HepG2 (cell line): ENCODE data around the gene BACH1. TPM values are rescaled to one million over a fixed set of nuclear protein-coding genes. Genes with fewer than 3 reads are reported as not detected.
"Not testable (repeated sequence)": the region's sequence is repeated elsewhere in the genome, so short reads cannot be mapped to it uniquely, and the experiment has no call there.

ENCODE experiments used
- ATAC-seq: fragments of 200-7000 bp; cut with Tn5 transposase; 3 replicates; pipeline ENCODE4 v1.9.1; 2020; ENCODE audit warnings: mild to moderate bottlenecking, moderate library complexity
- BruUV-seq: library from RNA; stranded (reverse); fragments of 400-500 nt; replicated peaks from 2 replicates; lab custom pipeline; 2021; lab: Mats Ljungman, UMichigan
- CTCF ChIA-PET: fragments of 300-600 bp; formaldehyde crosslinking; extraction: SDS; loops from one replicate; lab custom pipeline; 2021; ENCODE audit warnings: low total read pairs, inconsistent platforms, low intra/inter-chr PET ratio; lab: Yijun Ruan, JAX
- POLR2A ChIA-PET: fragments of 350-600 bp; sonication (Branson Sonifier 250); formaldehyde crosslinking; loops from one replicate; lab custom pipeline; 2020; ENCODE audit warnings: antibody characterized with exemption, inconsistent platforms; lab: Yijun Ruan, JAX
- DNase-seq: peaks from one replicate; pipeline ENCODE4 v3.0.0-alpha.2; 2015; ENCODE audit warnings: low spot score
- FAIRE-seq: peaks from 3 replicates; lab custom pipeline; 2011; peaks lifted over from hg19 to GRCh38; lab: Jason Lieb, UNC
- H2AFZ ChIP-seq: one replicate; pipeline ENCODE4 v1.6.1; 2011; ENCODE audit warnings: low read length, inconsistent platforms
- H3K27ac ChIP-seq: fragments of 300-600 bp; 3 replicates; pipeline ENCODE4 v1.8.0; 2011; ENCODE audit warnings: mixed run types, mild to moderate bottlenecking, mixed read lengths, low read length, inconsistent platforms; ENCODE audit not compliant: insufficient read depth; ENCODE audit errors: extremely low read length
- H3K27me3 ChIP-seq, 2 experiments: fragments of 200-600 bp in 1 of 2; 2 replicates in 1 of 2; 3 replicates in 1 of 2; pipeline versions ENCODE4 v1.6.0 to v1.8.0; 2011; ENCODE audit warnings: low read length in 2 of 2, mild to moderate bottlenecking in 2 of 2, moderate library complexity in 2 of 2, inconsistent platforms in 1 of 2; ENCODE audit not compliant: insufficient read depth in 2 of 2, control insufficient read depth in 1 of 2
- H3K36me3 ChIP-seq, 2 experiments: fragments of 200-600 bp in 1 of 2; replicated peaks in 1 of 2; 2 replicates in 1 of 2; 3 replicates in 1 of 2; pipeline versions ENCODE4 v1.5.1 to v1.8.0; 2011; ENCODE audit warnings: low read length in 2 of 2, inconsistent platforms in 1 of 2; ENCODE audit not compliant: insufficient read depth in 2 of 2, control insufficient read depth in 1 of 2
- H3K4me1 ChIP-seq: 2 replicates; pipeline ENCODE4 v1.5.1; 2012; ENCODE audit warnings: low read length, inconsistent platforms; ENCODE audit not compliant: insufficient read depth
- H3K4me2 ChIP-seq: 2 replicates; pipeline ENCODE4 v1.6.0; 2011; ENCODE audit warnings: low read depth, low read length, inconsistent platforms
- H3K4me3 ChIP-seq, 3 experiments: fragments of 200-600 bp in 1 of 3; sonication (generic), shearing (Covaris generic) in 1 of 3; replicated peaks in 1 of 3; 2 replicates each; pipeline ENCODE4 v1.5.1; 2011 to 2016; ENCODE audit warnings: low read length in 3 of 3, inconsistent platforms in 2 of 3, low read depth in 2 of 3, mild to moderate bottlenecking in 2 of 3, control low read depth in 1 of 3, mixed read lengths in 1 of 3; ENCODE audit not compliant: insufficient read depth in 1 of 3
- H3K79me2 ChIP-seq: one replicate; pipeline ENCODE4 v1.6.1; 2011; ENCODE audit warnings: low read length, inconsistent platforms; ENCODE audit not compliant: insufficient read depth
- H3K9ac ChIP-seq: 2 replicates; pipeline ENCODE4 v1.6.0; 2011; ENCODE audit warnings: mild to moderate bottlenecking, low read depth, low read length, inconsistent platforms; ENCODE audit not compliant: insufficient read depth
- H3K9me3 ChIP-seq: 2 replicates; pipeline ENCODE4 v1.5.1; 2012; ENCODE audit warnings: mild to moderate bottlenecking, low read length
- H4K20me1 ChIP-seq: 2 replicates; pipeline ENCODE4 v1.6.0; 2011; ENCODE audit warnings: inconsistent platforms, mild to moderate bottlenecking, low read length, moderate library complexity; ENCODE audit not compliant: insufficient read depth
- JARID2 ChIP-seq: sonication (generic); formaldehyde crosslinking; IDR thresholded peaks from 2 replicates; pipeline ENCODE4 v1.8.1; 2023; ENCODE audit warnings: missing genetic modification reagents, inconsistent platforms; ENCODE audit not compliant: insufficient replicate concordance
- WGBS: methylation state at CpG from one replicate; pipeline ENCODE4 v1.1.6; 2017; ENCODE audit warnings: low lambda C conversion rate; 5-methylcytosine and 5-hydroxymethylcytosine counted together
- in situ Hi-C: cut with HindIII; loops from 2 replicates; pipeline ENCODE4 v1.10.0; 2017; ENCODE audit warnings: low pct_unique_long_range_greater_than_20kb; ENCODE audit not compliant: extremely low pct_ligation_motif_present
- intact Hi-C: fragments of 100-400 bp; cut with micrococcal nuclease; formaldehyde crosslinking; loops from one replicate; pipeline ENCODE4 v1.10.0; 2022; ENCODE audit not compliant: unreplicated experiment
- polyA plus RNA-seq, 8 experiments: library from polyadenylated mRNA; depleted of rRNA in 3 of 8; stranded (reverse) in 7 of 8; unstranded in 1 of 8; fragments of >200 nt; fragmentation: Illumina TruSeq in 4 of 8; extraction: Trizol in 4 of 8; gene quantifications; 2 replicates each; pipeline versions ENCODE4 v1.2.1 to v1.2.3, GENCODE V29; 2011 to 2016; ENCODE audit warnings: low read depth in 4 of 8, missing spikeins in 1 of 8, mixed read lengths in 1 of 8; ENCODE audit not compliant: insufficient read depth in 1 of 8
- total RNA-seq, 5 experiments: library from RNA; depleted of rRNA; stranded (reverse); fragments of >200 nt; fragmentation: Illumina TruSeq; extraction: Trizol; gene quantifications; 2 replicates each; pipeline ENCODE4 v1.2.3, GENCODE V29; 2016; ENCODE audit warnings: low read depth in 1 of 5

BACH1 gene
- total and polyA plus RNA-seq, 2 of the 13 experiments (the other 11 are each of a cell fraction or from before 2014, with no cell fraction given): 16.5 to 51.7 TPM

DNA sequence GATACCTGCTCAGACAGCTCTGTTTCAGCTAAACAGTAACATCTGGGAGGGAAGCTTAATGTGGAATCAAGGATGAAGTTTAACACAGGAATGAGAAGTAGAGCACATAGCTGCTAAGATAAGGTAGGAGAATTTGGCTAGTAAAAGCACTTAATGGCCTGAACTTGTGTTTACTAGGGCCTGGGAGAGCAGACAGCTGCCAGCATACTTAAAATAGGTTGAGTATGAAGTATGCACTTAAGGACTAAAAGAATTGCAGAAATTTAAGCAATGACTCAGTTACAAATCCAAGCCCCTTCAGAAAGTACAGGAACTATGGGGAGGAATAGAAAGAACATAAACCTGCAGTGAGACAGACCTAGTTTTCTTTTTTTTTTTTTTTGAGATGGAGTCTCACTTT is 53.0 kb downstream of the BACH1 start:
- intact Hi-C loops: no loop called here
- ATAC-seq (no peak), DNase-seq (no peak), FAIRE-seq (no peak)
- H3K27ac ChIP-seq: no peak overlapping the region
- no peak overlapping the region for H2AFZ ChIP-seq
- H3K79me2 ChIP-seq: no peaks in the 10 kb centered on the region
- POLR2A ChIA-PET: no interaction called here
- H3K4me3 ChIP-seq: no peak overlapping the region
- in situ Hi-C loops: no loop called here
- no peak overlapping the region for H3K4me2 ChIP-seq
- no peaks in the 10 kb centered on the region for H3K27me3 ChIP-seq
- BruUV-seq: no TSS peak
- no peaks in the 10 kb centered on the region for H4K20me1 ChIP-seq
- no peak overlapping the region for H3K9ac ChIP-seq
- H3K9me3 ChIP-seq: no peaks in the 10 kb centered on the region
- CTCF ChIA-PET: no interaction called here
- H3K36me3 ChIP-seq: peaks cover 1 to 15% of the 10 kb centered on the region in 2 experiments; a peak in 2 of 5 replicates
- H3K4me1 ChIP-seq: peaks cover 18% of the 10 kb centered on the region
- no peak for TF ChIP-seq JARID2 (CRISPR knock-in tag)

DNA sequence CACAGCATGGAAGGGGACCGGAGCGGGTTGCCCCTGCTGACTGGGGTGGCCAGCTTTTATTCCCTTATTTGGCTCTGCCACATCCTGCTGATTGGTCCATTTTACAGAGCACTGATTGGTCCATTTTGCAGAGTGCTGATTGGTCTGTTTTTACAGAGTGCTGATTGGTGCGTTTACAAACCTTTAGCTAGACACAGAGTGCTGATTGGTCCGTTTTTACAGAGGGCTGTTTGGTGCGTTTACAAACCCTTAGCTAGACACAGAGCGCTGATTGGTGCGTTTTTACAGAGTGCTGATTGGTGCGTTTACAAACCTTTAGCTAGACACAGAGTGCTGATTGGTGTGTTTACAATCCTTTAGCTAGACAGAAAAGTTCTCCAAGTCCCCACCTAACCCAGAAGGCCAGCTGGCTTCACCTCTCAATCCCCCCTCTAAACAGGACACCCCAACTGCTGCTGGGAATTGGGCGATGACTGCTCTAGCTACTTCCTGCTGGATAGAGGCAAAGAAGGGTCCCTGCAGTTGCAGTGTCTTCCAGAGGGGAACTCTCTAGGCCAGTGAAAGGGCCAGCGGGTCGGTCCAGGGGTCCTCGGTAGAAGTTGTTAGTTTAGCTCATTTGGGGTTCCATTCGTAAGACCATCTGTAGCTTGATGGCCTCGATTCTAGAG is 56.5 kb downstream of the BACH1 start:
- in situ Hi-C loops, H4K20me1 ChIP-seq, H3K27ac ChIP-seq, ATAC-seq, DNase-seq, FAIRE-seq, H3K9ac ChIP-seq, BruUV-seq, H3K27me3 ChIP-seq, H3K4me3 ChIP-seq, H3K4me2 ChIP-seq, intact Hi-C loops, H2AFZ ChIP-seq, POLR2A ChIA-PET, H3K79me2 ChIP-seq, H3K4me1 ChIP-seq, CTCF ChIA-PET, H3K9me3 ChIP-seq: not testable (repeated sequence)
- WGBS: 98% methylated on average over 14 of the region's 14 CpGs
- peaks cover 1 to 15% of the 10 kb centered on the region in 2 experiments; a peak in 2 of 5 replicates for H3K36me3 ChIP-seq

DNA sequence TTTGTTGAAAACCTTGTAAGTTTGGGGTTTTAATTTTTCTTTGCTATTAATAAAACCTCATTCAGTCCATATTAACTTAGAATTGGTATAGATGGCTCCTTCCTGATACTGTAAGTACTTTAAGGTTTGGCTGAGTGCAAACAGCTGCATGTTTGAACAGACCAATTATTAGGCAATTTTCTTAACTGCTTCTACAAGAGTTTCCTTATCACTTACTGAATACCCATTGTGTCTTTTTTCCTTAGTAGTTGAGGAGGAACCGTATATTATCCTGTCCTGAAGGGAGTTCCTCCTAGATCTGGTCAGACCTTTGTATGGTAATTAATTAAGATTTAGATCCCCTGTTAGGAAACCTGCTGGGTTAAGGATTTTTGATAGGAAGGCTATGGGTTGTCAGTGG is 57.6 kb downstream of the BACH1 start:
- H3K79me2 ChIP-seq, H3K4me2 ChIP-seq, H2AFZ ChIP-seq, BruUV-seq, intact Hi-C loops, ATAC-seq, H4K20me1 ChIP-seq, H3K9me3 ChIP-seq, in situ Hi-C loops, H3K27me3 ChIP-seq, CTCF ChIA-PET, H3K4me1 ChIP-seq, FAIRE-seq, H3K9ac ChIP-seq, DNase-seq, POLR2A ChIA-PET, H3K27ac ChIP-seq, H3K4me3 ChIP-seq: not testable (repeated sequence)
- 86% methylated on average over 1 of the region's 1 CpG for WGBS
- H3K36me3 ChIP-seq: peaks cover 1 to 15% of the 10 kb centered on the region in 2 experiments; a peak in 2 of 5 replicates

DNA sequence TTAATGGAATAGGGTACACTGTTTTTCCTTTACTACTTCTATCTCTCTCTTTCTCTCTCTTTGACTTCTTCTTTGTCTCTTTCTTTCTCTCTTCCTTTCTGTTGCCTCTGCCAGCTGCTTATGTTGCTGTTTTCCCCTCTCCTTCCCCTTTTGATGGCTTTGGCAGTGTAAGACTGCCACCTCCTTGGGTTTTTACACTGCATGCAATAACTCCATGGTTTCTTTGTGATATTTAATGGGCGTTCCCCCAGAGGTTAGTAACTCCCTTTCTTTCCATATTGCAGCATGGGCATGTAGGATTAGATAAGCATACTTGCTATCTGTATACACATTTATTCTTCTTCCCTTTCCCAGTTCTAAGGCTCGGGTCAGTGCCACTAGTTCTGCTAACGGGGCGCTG is 58.1 kb downstream of the BACH1 start:
- H3K27ac ChIP-seq, H3K79me2 ChIP-seq, ATAC-seq, in situ Hi-C loops, H3K4me2 ChIP-seq, CTCF ChIA-PET, H3K27me3 ChIP-seq, POLR2A ChIA-PET, BruUV-seq, intact Hi-C loops, H3K9ac ChIP-seq, H3K9me3 ChIP-seq, H3K4me1 ChIP-seq, H2AFZ ChIP-seq, DNase-seq, FAIRE-seq, H4K20me1 ChIP-seq, H3K4me3 ChIP-seq: not testable (repeated sequence)
- WGBS: 95% methylated on average over 4 of the region's 4 CpGs
- peaks cover 1 to 11% of the 10 kb centered on the region in 2 experiments; a peak in 1 of 5 replicates for H3K36me3 ChIP-seq
